ENCODE measurements around the gene MESD.

DNA sequence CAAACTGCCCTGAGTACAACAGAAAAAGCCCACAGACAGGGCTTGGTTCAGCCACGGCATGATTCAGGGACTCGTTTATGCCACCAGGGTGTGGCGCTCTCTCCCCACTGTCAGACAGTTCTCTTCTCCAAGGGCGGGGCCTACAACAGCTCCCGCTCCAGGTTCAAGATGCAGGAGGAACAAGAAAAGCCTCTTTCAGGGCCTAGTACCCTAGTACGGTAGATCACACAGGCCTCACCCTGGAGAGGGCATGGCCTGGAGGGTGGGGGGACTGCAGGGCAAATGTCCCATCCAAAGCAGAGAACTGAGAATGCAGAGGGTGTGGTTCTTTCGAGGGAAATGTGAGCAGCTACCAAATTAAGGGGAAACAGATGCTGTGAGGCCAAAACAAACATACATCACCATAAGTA lies 12.0 kb downstream of the MESD start:
- TF ChIP-seq POLR2A (IDR thresholded peaks at IDR 0.05; ENCODE audit: low read depth, low read length), result no peak
- no peak for TF ChIP-seq CEBPB (IDR thresholded peaks at IDR 0.05; ENCODE audit: low read depth, low read length)
- TF ChIP-seq, protein P1, sequence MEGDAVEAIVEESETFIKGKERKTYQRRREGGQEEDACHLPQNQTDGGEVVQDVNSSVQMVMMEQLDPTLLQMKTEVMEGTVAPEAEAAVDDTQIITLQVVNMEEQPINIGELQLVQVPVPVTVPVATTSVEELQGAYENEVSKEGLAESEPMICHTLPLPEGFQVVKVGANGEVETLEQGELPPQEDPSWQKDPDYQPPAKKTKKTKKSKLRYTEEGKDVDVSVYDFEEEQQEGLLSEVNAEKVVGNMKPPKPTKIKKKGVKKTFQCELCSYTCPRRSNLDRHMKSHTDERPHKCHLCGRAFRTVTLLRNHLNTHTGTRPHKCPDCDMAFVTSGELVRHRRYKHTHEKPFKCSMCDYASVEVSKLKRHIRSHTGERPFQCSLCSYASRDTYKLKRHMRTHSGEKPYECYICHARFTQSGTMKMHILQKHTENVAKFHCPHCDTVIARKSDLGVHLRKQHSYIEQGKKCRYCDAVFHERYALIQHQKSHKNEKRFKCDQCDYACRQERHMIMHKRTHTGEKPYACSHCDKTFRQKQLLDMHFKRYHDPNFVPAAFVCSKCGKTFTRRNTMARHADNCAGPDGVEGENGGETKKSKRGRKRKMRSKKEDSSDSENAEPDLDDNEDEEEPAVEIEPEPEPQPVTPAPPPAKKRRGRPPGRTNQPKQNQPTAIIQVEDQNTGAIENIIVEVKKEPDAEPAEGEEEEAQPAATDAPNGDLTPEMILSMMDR (conservative IDR thresholded peaks at IDR 0.05; ENCODE audit: low read depth, low read length), result peak; percentile 42

All from IMR-90 (cell line).